Activated T-cell treated with anti-CD3 and anti-CD28 coated beads, Interleukin-2, amount 50 U/mL, for 4 hours (primary cell): ENCODE results near the gene CLP1. TPM values are rescaled to one million over a fixed set of nuclear protein-coding genes. Genes with fewer than 3 reads are reported as not detected.
"Not testable (repeated sequence)": the region's sequence is repeated elsewhere in the genome, so short reads cannot be mapped to it uniquely, and the experiment has no call there.

Experiments used
- ATAC-seq, 2 donors: fragments of 200-7000 bp; cut with Tn5 transposase; one replicate each; pipeline ENCODE4 v1.10.0; 2021
- DNase-seq: peaks from one replicate; pipeline ENCODE4 v3.0.0-alpha.2; 2020
- H3K27me3 Mint-ChIP-seq: one replicate; pipeline ENCODE4 v1.8.0; 2021; ENCODE audit warnings: low read depth, mixed read lengths
- H3K36me3 Mint-ChIP-seq: one replicate; pipeline ENCODE4 v1.8.0; 2022; ENCODE audit warnings: mixed read lengths; ENCODE audit not compliant: insufficient read depth
- H3K4me1 Mint-ChIP-seq: one replicate; pipeline ENCODE4 v1.8.0; 2021; ENCODE audit warnings: low read depth, mixed read lengths
- H3K4me3 Mint-ChIP-seq: one replicate; pipeline ENCODE4 v1.8.0; 2021; ENCODE audit warnings: mild to moderate bottlenecking, moderate library complexity, mixed read lengths
- H3K9me3 Mint-ChIP-seq: one replicate; pipeline ENCODE4 v1.8.0; 2021; ENCODE audit warnings: mixed read lengths
- total RNA-seq, 3 donors: library from RNA; stranded (reverse); gene quantifications; one replicate each; pipeline ENCODE4 v1.2.1, GENCODE V29; 2021

The CLP1 gene
- total RNA-seq, 3 donors from 2014 or later, result 21.6 to 24.6 (median 22.0) TPM

GRCh38 chr11:57705432-57705831, 47.9 kb downstream of the CLP1 start:
- not testable (repeated sequence) for H3K27me3 Mint-ChIP-seq, H3K4me3 Mint-ChIP-seq, DNase-seq, ATAC-seq, H3K9me3 Mint-ChIP-seq
- peaks cover 17% of the 10 kb centered on the region for H3K36me3 Mint-ChIP-seq
- H3K4me1 Mint-ChIP-seq, result peaks cover 12% of the 10 kb centered on the region

DNA sequence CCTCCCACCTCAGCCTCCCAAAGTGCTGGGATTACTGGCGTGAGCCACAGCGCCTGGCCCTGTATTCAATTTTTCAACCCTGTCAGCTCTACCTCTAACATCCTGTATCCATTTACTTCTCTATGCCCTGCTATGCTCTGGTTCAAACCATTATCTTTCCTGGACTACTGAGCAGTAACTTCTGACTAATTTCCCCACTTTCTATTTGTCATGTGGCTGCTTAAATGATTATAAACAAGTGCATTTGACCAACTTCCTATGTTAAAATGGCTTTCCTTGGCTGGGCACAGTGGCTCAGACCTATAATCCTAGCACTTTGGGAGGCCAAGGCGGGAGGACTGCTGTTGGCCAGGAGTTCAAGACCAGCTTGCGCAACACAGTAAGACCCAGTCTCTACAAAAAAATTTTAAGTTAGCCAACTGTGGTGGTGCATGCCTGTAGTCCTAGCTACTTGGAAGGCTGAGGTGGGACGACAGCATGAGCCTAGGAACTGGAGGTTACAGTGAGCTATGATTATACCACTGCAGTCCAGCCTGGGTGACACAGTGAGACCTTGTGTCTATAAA, 52.3 kb downstream of the CLP1 start:
- Mint-ChIP-seq H3K36me3 (peaks cover 6% of the 10 kb centered on the region), H3K4me1 (peaks cover 34% of the 10 kb centered on the region), H3K27me3 (no peaks in the 10 kb centered on the region), H3K9me3 (no peaks in the 10 kb centered on the region), H3K4me3 (no peak overlapping the region)
- ATAC-seq (no peak), DNase-seq (no peak)

Other genes with a start within 250 kb of the CLP1 start
- gene SLC43A3, start 230.6 kb upstream of the CLP1 start, total RNA-seq, result 100 to 1,000 TPM; 508 to 551 (median 529) TPM
- under 1 TPM; 0.16 to 0.33 (median 0.27) TPM for gene RTN4RL2, start 197.2 kb upstream of the CLP1 start, total RNA-seq
- 10 to 100 TPM; 15.5 to 20.3 (median 18.3) TPM for gene SLC43A1, start 142.1 kb upstream of the CLP1 start, total RNA-seq
- 100 to 1,000 TPM; 152 to 189 (median 154) TPM for gene TIMM10, start 127.0 kb upstream of the CLP1 start, total RNA-seq
- not detected for gene SMTNL1, start 120.2 kb upstream of the CLP1 start, total RNA-seq
- 100 to 1,000 TPM; 117 to 136 (median 122) TPM for gene UBE2L6, start 90.1 kb upstream of the CLP1 start, total RNA-seq
- 1 to 10 TPM in 2 of 3 donors, under 1 TPM in 1; 0.55 to 2.1 (median 1.7) TPM for gene SERPING1, start 60.1 kb upstream of the CLP1 start, total RNA-seq
- gene YPEL4, start 7.8 kb upstream of the CLP1 start, total RNA-seq, result under 1 TPM in 1 of 3 donors, not detected in 2; 0.05 TPM
- 10 to 100 TPM; 65.0 to 78.1 (median 73.8) TPM for gene ZDHHC5, start 10.4 kb downstream of the CLP1 start, total RNA-seq
- 10 to 100 TPM; 23.2 to 26.3 (median 24.4) TPM for gene MED19, start 54.5 kb downstream of the CLP1 start, total RNA-seq
- gene TMX2, start 54.8 kb downstream of the CLP1 start, total RNA-seq, result 100 to 1,000 TPM; 126 to 137 (median 137) TPM
- 100 to 1,000 TPM; 231 to 290 (median 260) TPM for gene SELENOH, start 83.7 kb downstream of the CLP1 start, total RNA-seq
- gene BTBD18, start 94.1 kb downstream of the CLP1 start, total RNA-seq, result not detected
- gene CTNND1, start 104.0 kb downstream of the CLP1 start, total RNA-seq, result 1 to 10 TPM; 4.9 to 6.3 (median 5.4) TPM